Measurements from ENCODE around the gene LRP2. TPM values are rescaled to one million over a fixed set of nuclear protein-coding genes. Genes with fewer than 3 reads are reported as not detected.

LRP2 gene
- total RNA-seq, 1 experiment from 2014 or later, result 260 TPM

GRCh38 chr2:169240405-169240804 lies 121.9 kb downstream of the LRP2 start:
- ChIA-PET CTCF (no interaction called here), POLR2A (no interaction called here)
- peaks cover 15% of the 10 kb centered on the region for H3K4me1 Mint-ChIP-seq (ENCODE audit: low read depth, unreplicated experiment)
- TF ChIP-seq, protein P1, sequence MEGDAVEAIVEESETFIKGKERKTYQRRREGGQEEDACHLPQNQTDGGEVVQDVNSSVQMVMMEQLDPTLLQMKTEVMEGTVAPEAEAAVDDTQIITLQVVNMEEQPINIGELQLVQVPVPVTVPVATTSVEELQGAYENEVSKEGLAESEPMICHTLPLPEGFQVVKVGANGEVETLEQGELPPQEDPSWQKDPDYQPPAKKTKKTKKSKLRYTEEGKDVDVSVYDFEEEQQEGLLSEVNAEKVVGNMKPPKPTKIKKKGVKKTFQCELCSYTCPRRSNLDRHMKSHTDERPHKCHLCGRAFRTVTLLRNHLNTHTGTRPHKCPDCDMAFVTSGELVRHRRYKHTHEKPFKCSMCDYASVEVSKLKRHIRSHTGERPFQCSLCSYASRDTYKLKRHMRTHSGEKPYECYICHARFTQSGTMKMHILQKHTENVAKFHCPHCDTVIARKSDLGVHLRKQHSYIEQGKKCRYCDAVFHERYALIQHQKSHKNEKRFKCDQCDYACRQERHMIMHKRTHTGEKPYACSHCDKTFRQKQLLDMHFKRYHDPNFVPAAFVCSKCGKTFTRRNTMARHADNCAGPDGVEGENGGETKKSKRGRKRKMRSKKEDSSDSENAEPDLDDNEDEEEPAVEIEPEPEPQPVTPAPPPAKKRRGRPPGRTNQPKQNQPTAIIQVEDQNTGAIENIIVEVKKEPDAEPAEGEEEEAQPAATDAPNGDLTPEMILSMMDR (IDR thresholded peaks at IDR 0.05; ENCODE audit: insufficient read depth in 1 of 2, low read depth in 1 of 2, low read length in 1 of 2, severe bottlenecking in 1 of 2, unreplicated experiment in 1 of 2), result no peak
- intact Hi-C loops (cut with micrococcal nuclease; ENCODE audit: unreplicated experiment), result no loop called here
- H3K9me3 Mint-ChIP-seq (ENCODE audit: unreplicated experiment), result no peaks in the 10 kb centered on the region
- no peak overlapping the region for H3K4me3 Mint-ChIP-seq (ENCODE audit: unreplicated experiment)
- H3K4me3 ChIP-seq (ENCODE audit: low read depth, low read length), result no peak overlapping the region
- no peak for DNase-seq
- H3K36me3 Mint-ChIP-seq (ENCODE audit: insufficient read depth, unreplicated experiment), result peaks cover 99% of the 10 kb centered on the region
- H3K4me1 ChIP-seq, result peaks cover 7% of the 10 kb centered on the region; the same call in 1 of the 2 replicates
- no peaks in the 10 kb centered on the region for H3K27me3 ChIP-seq (replicated peaks; ENCODE audit: control insufficient read depth, insufficient read depth, low read length)
- peak overlapping the region; percentile 25 for H3K27ac Mint-ChIP-seq (ENCODE audit: unreplicated experiment)
- BruUV-seq (replicated peaks), result no TSS peak
- peaks cover 1% of the 10 kb centered on the region; the same call in 1 of the 2 replicates for H3K36me3 ChIP-seq (ENCODE audit: control insufficient read depth, insufficient read depth, low read length)
- no peaks in the 10 kb centered on the region for H3K27me3 Mint-ChIP-seq (ENCODE audit: insufficient read depth, unreplicated experiment)
- H3K9me3 ChIP-seq, result no peaks in the 10 kb centered on the region

DNA sequence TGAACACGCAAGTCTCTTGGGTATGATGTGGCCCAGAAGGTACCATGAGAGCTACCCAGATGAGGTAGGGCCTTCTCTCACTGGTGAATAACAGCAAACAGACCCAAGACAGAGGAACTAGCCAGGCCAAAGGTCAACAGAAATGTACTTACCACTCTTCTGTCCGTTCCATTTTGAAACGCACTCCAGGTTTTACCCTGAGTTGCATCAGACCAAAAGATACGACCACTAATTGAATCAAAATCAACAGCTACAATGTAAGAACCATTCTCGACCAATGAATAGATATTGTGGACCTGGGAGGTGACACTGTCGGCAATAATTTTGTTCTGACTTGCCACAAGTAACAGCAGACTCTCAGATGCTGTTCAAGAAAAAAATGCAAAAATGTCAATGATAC lies 124.4 kb downstream of the LRP2 start:
- Histone ChIP-seq H3K27me3 (replicated peaks; ENCODE audit: control insufficient read depth, insufficient read depth, low read length) (no peaks in the 10 kb centered on the region), H3K9me3 (no peaks in the 10 kb centered on the region), H3K36me3 (ENCODE audit: control insufficient read depth, insufficient read depth, low read length) (peaks cover 3% of the 10 kb centered on the region; the same call in 1 of the 2 replicates), H3K4me3 (ENCODE audit: low read depth, low read length) (no peak overlapping the region), H3K4me1 (peaks cover 7% of the 10 kb centered on the region; the same call in 1 of the 2 replicates)
- Mint-ChIP-seq H3K9me3 (ENCODE audit: unreplicated experiment) (no peaks in the 10 kb centered on the region), H3K27me3 (ENCODE audit: insufficient read depth, unreplicated experiment) (no peaks in the 10 kb centered on the region), H3K36me3 (ENCODE audit: insufficient read depth, unreplicated experiment) (peaks cover 99% of the 10 kb centered on the region), H3K27ac (ENCODE audit: unreplicated experiment) (peak overlapping the region; percentile 70), H3K4me3 (ENCODE audit: unreplicated experiment) (no peak overlapping the region), H3K4me1 (ENCODE audit: low read depth, unreplicated experiment) (peaks cover 15% of the 10 kb centered on the region)
- POLR2A ChIA-PET, result no interaction called here
- TF ChIP-seq, protein P1 (IDR thresholded peaks at IDR 0.05; ENCODE audit: insufficient read depth in 1 of 2, low read depth in 1 of 2, low read length in 1 of 2, severe bottlenecking in 1 of 2, unreplicated experiment in 1 of 2), result no peak
- no TSS peak for BruUV-seq (replicated peaks)
- CTCF ChIA-PET, result interaction anchor here (0.6 kb wide), 1 partner anchor 18 kb away, joined by 4 read pairs; no protein-coding TSS in a partner anchor
- DNase-seq, result peak in 1 of 2 experiments; percentile 26
- intact Hi-C loops (cut with micrococcal nuclease; ENCODE audit: unreplicated experiment), result no loop called here

GRCh38 chr2:169237286-169237685 lies 125.0 kb downstream of the LRP2 start:
- Mint-ChIP-seq H3K27me3 (ENCODE audit: insufficient read depth, unreplicated experiment) (no peaks in the 10 kb centered on the region), H3K36me3 (ENCODE audit: insufficient read depth, unreplicated experiment) (peaks cover 99% of the 10 kb centered on the region), H3K9me3 (ENCODE audit: unreplicated experiment) (no peaks in the 10 kb centered on the region), H3K4me3 (ENCODE audit: unreplicated experiment) (no peak overlapping the region), H3K4me1 (ENCODE audit: low read depth, unreplicated experiment) (peaks cover 15% of the 10 kb centered on the region), H3K27ac (ENCODE audit: unreplicated experiment) (peak overlapping the region; percentile 70)
- TF ChIP-seq, protein P1 (IDR thresholded peaks at IDR 0.05; ENCODE audit: insufficient read depth in 1 of 2, low read depth in 1 of 2, low read length in 1 of 2, severe bottlenecking in 1 of 2, unreplicated experiment in 1 of 2), result no peak
- Histone ChIP-seq H3K36me3 (ENCODE audit: control insufficient read depth, insufficient read depth, low read length) (peaks cover 3% of the 10 kb centered on the region; the same call in 1 of the 2 replicates), H3K4me1 (peaks cover 7% of the 10 kb centered on the region; the same call in 1 of the 2 replicates), H3K9me3 (no peaks in the 10 kb centered on the region), H3K27me3 (replicated peaks; ENCODE audit: control insufficient read depth, insufficient read depth, low read length) (no peaks in the 10 kb centered on the region), H3K4me3 (ENCODE audit: low read depth, low read length) (no peak overlapping the region)
- intact Hi-C loops (cut with micrococcal nuclease; ENCODE audit: unreplicated experiment), result no loop called here
- POLR2A ChIA-PET, result no interaction called here
- no TSS peak for BruUV-seq (replicated peaks)
- no peak for DNase-seq
- CTCF ChIA-PET, result no interaction called here

All from Caco-2 (cell line).